PC-3 (cell line): Measurements from ENCODE around the gene GREM1.

Experiments used
- EZH2 ChIP-seq: fragments of 300-600 bp; sonication (generic); IDR thresholded peaks from one replicate; pipeline ENCODE4 v1.6.1; 2017; ENCODE audit warnings: antibody characterized with exemption, mild to moderate bottlenecking, low read length; ENCODE audit not compliant: unreplicated experiment
- EZH2phosphoT487 ChIP-seq: fragments of 300-600 bp; sonication (generic); IDR thresholded peaks from 2 replicates; pipeline ENCODE4 v1.6.1; 2018; ENCODE audit warnings: mild to moderate bottlenecking, antibody characterized with exemption, low read length, borderline replicate concordance
- TF ChIP-seq, protein P1 (sequence below): fragments of 300-600 bp; sonication (generic); conservative IDR thresholded peaks from 2 replicates; pipeline ENCODE4 v1.5.1; 2017; ENCODE audit warnings: antibody characterized with exemption, low read depth, mild to moderate bottlenecking, low read length

DNA sequence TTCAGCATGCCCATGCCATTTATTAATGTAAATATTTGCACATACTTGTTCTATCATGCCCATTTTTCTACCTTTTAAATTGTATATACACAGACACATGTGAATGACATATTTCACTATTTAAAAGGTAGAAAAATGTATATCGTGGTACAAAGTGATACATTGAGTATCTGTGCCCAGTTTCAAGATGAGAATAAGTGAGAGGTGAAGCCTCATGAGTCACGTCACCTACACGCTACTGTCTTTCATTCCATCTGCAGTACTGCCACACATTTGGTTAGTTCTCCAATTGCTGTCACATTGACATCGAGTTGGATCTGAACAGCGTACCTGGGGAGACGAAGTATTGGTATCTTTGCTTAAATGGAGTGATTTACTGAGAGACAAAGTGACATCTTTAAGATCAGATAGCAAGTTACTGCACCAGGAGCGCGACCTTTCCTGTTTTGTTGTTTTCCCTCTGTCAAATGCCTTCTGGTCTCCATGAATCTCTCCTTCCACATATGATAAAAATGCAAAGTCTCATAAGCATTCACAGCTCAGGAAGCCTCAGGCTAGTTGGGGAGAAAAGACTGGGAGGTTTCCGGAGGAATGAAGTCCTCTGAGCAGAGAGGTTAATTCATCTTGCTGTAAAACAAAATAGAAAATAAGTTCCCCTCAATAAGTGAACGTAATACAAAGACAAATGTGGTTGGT lies 12.0 kb downstream of the GREM1 start:
- TF ChIP-seq EZH2phosphoT487 (no peak), EZH2 (no peak)
- TF ChIP-seq, protein P1, sequence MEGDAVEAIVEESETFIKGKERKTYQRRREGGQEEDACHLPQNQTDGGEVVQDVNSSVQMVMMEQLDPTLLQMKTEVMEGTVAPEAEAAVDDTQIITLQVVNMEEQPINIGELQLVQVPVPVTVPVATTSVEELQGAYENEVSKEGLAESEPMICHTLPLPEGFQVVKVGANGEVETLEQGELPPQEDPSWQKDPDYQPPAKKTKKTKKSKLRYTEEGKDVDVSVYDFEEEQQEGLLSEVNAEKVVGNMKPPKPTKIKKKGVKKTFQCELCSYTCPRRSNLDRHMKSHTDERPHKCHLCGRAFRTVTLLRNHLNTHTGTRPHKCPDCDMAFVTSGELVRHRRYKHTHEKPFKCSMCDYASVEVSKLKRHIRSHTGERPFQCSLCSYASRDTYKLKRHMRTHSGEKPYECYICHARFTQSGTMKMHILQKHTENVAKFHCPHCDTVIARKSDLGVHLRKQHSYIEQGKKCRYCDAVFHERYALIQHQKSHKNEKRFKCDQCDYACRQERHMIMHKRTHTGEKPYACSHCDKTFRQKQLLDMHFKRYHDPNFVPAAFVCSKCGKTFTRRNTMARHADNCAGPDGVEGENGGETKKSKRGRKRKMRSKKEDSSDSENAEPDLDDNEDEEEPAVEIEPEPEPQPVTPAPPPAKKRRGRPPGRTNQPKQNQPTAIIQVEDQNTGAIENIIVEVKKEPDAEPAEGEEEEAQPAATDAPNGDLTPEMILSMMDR, result no peak
